Sigmoid colon (tissue), 7 donors: ENCODE results near the gene AFDN. TPM values are rescaled to one million over a fixed set of nuclear protein-coding genes. Genes with fewer than 3 reads are reported as not detected.
A peak's percentile ranks its signal among the peaks of the same experiment; 100 is the strongest.

Experiments
- DNase-seq: peaks from one replicate; pipeline ENCODE4 v3.0.0-alpha.2; 2019
- H3K27ac ChIP-seq, 4 donors: fragments of 200-600 bp; sonication (generic); one replicate each; pipeline ENCODE4 v1.5.1; 2016 to 2019; ENCODE audit warnings: mild to moderate bottlenecking in 1 of 4
- H3K27me3 ChIP-seq, 3 donors: fragments of 200-600 bp; sonication (generic); one replicate each; pipeline ENCODE4 v1.5.1; 2019; ENCODE audit warnings: mild to moderate bottlenecking in 1 of 3
- H3K36me3 ChIP-seq, 4 donors: fragments of 200-600 bp; sonication (generic); one replicate each; pipeline ENCODE4 v1.5.1; 2016 to 2019
- H3K4me1 ChIP-seq, 4 donors: fragments of 200-600 bp; sonication (generic); one replicate each; pipeline ENCODE4 v1.5.1; 2017 to 2019
- H3K4me3 ChIP-seq, 4 donors: fragments of 200-600 bp; sonication (generic); one replicate each; pipeline ENCODE4 v1.5.1; 2017 to 2019; ENCODE audit warnings: mild to moderate bottlenecking in 2 of 4, moderate library complexity in 1 of 4
- H3K9me3 ChIP-seq, 4 donors: fragments of 200-600 bp in 3 of 4; sonication (generic) in 3 of 4; one replicate each; pipeline versions ENCODE4 v1.5.1 to v1.6.1; 2013 to 2019
- CTCF ChIP-seq, 4 experiments: fragments of 450-650 bp in 3 of 4; fragments of 200-600 bp in 1 of 4; IDR thresholded peaks; one replicate each; pipeline ENCODE4 v1.5.1; 2016 to 2019; ENCODE audit warnings: antibody characterized with exemption in 4 of 4, mild to moderate bottlenecking in 3 of 4, moderate library complexity in 2 of 4
- EP300 ChIP-seq, 4 donors: sonication (generic); formaldehyde crosslinking; IDR thresholded peaks; one replicate each; pipeline ENCODE4 v1.6.1; 2017; ENCODE audit warnings: antibody characterized with exemption in 4 of 4
- POLR2A ChIP-seq, 2 donors: fragments of 450-650 bp; IDR thresholded peaks; one replicate each; pipeline ENCODE4 v1.6.1; 2016; ENCODE audit warnings: antibody characterized with exemption in 2 of 2, mild to moderate bottlenecking in 2 of 2, moderate library complexity in 2 of 2
- POLR2AphosphoS5 ChIP-seq, 4 donors: sonication (generic); formaldehyde crosslinking; IDR thresholded peaks; one replicate each; pipeline ENCODE4 v1.6.1; 2017; ENCODE audit warnings: antibody characterized with exemption in 4 of 4
- WGBS, 2 donors: extraction: QIAGEN DNeasy Blood & Tissue Kit; methylation state at CpG; one replicate each; pipeline ENCODE4 v1.1.7; 2013; 5-methylcytosine and 5-hydroxymethylcytosine counted together
- intact Hi-C: fragments of 100-400 bp; cut with DNase I; formaldehyde crosslinking; loops from one replicate; pipeline ENCODE4 v1.15.1; 2023
- polyA plus RNA-seq, 3 donors: library from polyadenylated mRNA; stranded (reverse); fragments of 200-250 nt; gene quantifications; one replicate each; pipeline ENCODE4 v1.2.3, GENCODE V29; 2013
- total RNA-seq, 4 donors: library from RNA; depleted of rRNA; stranded (reverse); fragments of >200 nt; gene quantifications; one replicate each; pipeline ENCODE4 v1.1.0, GENCODE V29; 2016
- donor health status: healthy with polysubstance abuse.
- donor health status: Bipolar disorder and iron deficiency.
- donor health status: healthy.

The AFDN gene
- total and polyA plus RNA-seq, 7 donors, result 43.2 to 104 (median 83.6) TPM

DNA sequence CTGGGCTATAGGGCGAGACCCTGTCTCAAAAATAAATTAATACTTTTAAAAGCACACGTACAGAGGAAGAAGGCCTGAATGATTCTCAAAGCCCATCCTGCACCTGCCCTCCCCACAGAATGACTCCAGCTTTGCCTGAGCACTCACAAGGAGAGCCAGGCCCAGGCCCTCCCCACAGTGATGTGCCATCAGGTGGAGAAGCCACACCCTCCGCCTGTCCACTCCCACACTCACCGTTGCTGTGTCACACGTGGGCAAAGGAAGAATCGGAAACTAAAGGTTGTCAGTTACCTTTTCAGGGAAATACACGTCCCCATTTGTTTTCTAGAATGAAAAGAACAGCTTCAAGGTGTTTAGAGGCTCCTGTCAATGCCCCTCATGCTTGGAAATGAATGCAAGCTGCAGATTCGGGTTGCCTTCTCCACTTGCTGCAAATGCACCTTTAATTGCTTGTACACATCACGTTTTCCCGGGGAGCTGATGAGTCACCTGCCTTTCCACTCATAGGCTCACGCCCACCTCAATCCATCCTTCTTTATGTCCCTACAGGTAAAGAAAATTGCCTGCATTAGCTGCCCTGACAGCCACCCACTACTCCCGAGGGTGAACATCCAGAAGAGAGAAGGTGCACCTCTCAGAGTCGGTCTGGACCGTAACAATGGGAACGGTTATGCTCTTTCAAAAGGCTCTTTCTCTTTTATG lies 45.5 kb upstream of the AFDN start:
- no peak overlapping the region for H3K4me3 ChIP-seq
- H3K27ac ChIP-seq, result no peak overlapping the region
- no peaks in the 10 kb centered on the region for H3K36me3 ChIP-seq
- H3K4me1 ChIP-seq, result no peaks in the 10 kb centered on the region
- H3K9me3 ChIP-seq, result no peaks in the 10 kb centered on the region
- TF ChIP-seq EP300 (IDR thresholded peaks at IDR 0.05) (no peak), POLR2AphosphoS5 (IDR thresholded peaks at IDR 0.05) (no peak), POLR2A (IDR thresholded peaks at IDR 0.05) (no peak), CTCF (IDR thresholded peaks at IDR 0.05) (no peak)
- 57 to 72% methylated on average over 15 of the region's 15 CpGs for WGBS, 2 donors
- peak; percentile 28 for DNase-seq
- no peaks in the 10 kb centered on the region for H3K27me3 ChIP-seq
- intact Hi-C loops, result no loop called here

DNA sequence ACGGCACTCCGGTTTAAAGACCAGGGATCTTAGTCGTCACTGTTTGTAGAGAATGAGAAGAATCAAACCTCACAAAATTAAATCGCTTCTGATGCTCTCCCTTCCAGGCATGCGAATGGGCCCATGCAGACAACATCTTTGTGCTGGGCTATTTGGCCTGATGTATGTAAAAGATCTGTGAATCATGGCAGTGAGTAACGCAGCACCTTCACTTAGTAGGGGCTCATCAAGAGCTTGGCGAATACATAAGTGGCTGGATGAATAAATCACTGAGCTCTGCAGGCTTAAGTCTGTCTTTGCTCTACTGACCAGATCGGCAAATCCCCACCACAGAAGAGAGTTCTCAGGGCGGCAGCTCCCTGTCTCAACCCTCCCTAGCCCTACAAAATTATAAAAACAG lies 44.8 kb upstream of the AFDN start:
- Histone ChIP-seq H3K4me3 (no peak overlapping the region), H3K36me3 (no peaks in the 10 kb centered on the region), H3K9me3 (no peaks in the 10 kb centered on the region), H3K4me1 (no peaks in the 10 kb centered on the region), H3K27ac (no peak overlapping the region), H3K27me3 (no peaks in the 10 kb centered on the region)
- TF ChIP-seq POLR2AphosphoS5 (IDR thresholded peaks at IDR 0.05) (no peak), POLR2A (IDR thresholded peaks at IDR 0.05) (no peak), CTCF (IDR thresholded peaks at IDR 0.05) (no peak), EP300 (IDR thresholded peaks at IDR 0.05) (no peak)
- intact Hi-C loops, result no loop called here
- peak; percentile 9 for DNase-seq
- WGBS, 2 donors, result 94 to 95% methylated on average over 9 of the region's 9 CpGs

- Histone ChIP-seq H3K9me3 (no peaks in the 10 kb centered on the region), H3K27ac (no peak overlapping the region), H3K4me1 (no peaks in the 10 kb centered on the region), H3K27me3 (no peaks in the 10 kb centered on the region), H3K4me3 (no peak overlapping the region), H3K36me3 (no peaks in the 10 kb centered on the region)
- DNase-seq, result peak; percentile 19
- intact Hi-C loops, result no loop called here
- 89 to 90% methylated on average over 4 of the region's 4 CpGs for WGBS, 2 donors
- TF ChIP-seq POLR2A (IDR thresholded peaks at IDR 0.05) (no peak), EP300 (IDR thresholded peaks at IDR 0.05) (no peak), POLR2AphosphoS5 (IDR thresholded peaks at IDR 0.05) (no peak), CTCF (IDR thresholded peaks at IDR 0.05) (no peak)
Measured at GRCh38 chr6:167782698-167783517, 43.8 kb upstream of the AFDN start.

GRCh38 chr6:167786853-167787675 lies 39.6 kb upstream of the AFDN start:
- H3K4me3 ChIP-seq, result no peak overlapping the region
- no peak for TF ChIP-seq POLR2A (IDR thresholded peaks at IDR 0.05)
- TF ChIP-seq CTCF (IDR thresholded peaks at IDR 0.05), result no peak
- TF ChIP-seq POLR2AphosphoS5 (IDR thresholded peaks at IDR 0.05), result no peak
- TF ChIP-seq EP300 (IDR thresholded peaks at IDR 0.05), result no peak
- 82 to 85% methylated on average over 10 of the region's 10 CpGs for WGBS, 2 donors
- DNase-seq, result peak; percentile 15
- no peaks in the 10 kb centered on the region for H3K36me3 ChIP-seq
- no peaks in the 10 kb centered on the region for H3K9me3 ChIP-seq
- intact Hi-C loops, result no loop called here
- H3K4me1 ChIP-seq, result no peaks in the 10 kb centered on the region
- no peaks in the 10 kb centered on the region for H3K27me3 ChIP-seq
- no peak overlapping the region for H3K27ac ChIP-seq
